ENCODE measurements around the gene NEU4.

The NEU4 gene

GRCh38 chr2:241862093-241862492, 53.1 kb downstream of the NEU4 start:
- no peak for DNase-seq

GRCh38 chr2:241862775-241863535, 54.0 kb downstream of the NEU4 start:
- DNase-seq: no peak

GRCh38 chr2:241863536-241863954, 54.6 kb downstream of the NEU4 start:
- DNase-seq: no peak

DNA sequence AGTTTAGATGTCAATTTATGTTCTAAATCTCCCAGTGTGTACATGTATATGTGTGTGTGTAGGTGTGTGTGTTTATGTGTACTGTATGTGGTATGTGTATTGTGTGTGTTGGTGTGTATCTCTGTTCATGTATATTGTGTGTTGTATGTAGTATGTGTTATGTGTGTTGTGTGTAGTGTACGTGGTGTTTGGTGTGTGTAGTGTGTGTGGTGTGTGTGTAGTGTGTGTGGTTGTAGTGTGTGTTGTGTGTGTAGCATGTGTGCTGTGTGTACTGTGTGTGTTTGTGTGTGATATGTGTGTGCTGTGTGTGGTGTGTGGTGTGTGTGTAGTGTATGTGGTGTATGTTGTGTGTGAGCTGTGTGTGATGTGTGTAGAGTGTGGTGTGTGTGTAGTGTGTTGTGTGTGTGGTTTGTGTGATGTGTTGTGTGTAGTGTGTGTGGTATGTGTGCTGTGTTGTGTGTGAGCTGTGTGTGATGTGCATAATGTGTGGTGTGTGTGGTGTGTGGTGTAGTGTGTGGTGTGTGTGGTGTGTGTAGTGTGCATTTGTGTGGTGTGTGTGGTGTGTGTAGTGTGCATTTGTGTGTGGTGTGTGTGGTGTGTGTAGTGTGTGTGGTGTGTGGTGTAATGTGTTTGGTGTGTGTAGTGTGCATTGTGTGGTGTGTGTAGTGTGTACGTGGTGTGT, 55.3 kb downstream of the NEU4 start:
- no peak for DNase-seq

DNA sequence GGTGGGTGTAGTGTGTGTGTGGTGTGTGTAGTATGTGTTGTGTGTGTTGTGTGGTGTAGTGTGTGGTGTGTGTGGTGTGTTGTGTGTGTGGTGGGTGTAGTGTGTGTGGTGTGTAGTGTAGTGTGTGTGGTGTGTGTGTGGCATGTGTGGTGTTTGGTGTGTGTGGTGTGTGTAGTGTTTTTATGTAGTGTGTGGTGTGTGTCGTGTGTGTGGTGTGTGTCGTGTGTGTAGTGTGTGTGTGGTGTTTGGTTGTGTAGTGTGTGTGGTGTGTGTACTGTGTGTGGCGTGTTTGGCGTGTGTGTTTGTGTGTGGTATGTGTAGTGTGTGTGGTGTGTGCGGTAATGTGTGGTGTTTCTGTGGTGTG, 55.8 kb downstream of the NEU4 start:
- no peak for DNase-seq

DNA sequence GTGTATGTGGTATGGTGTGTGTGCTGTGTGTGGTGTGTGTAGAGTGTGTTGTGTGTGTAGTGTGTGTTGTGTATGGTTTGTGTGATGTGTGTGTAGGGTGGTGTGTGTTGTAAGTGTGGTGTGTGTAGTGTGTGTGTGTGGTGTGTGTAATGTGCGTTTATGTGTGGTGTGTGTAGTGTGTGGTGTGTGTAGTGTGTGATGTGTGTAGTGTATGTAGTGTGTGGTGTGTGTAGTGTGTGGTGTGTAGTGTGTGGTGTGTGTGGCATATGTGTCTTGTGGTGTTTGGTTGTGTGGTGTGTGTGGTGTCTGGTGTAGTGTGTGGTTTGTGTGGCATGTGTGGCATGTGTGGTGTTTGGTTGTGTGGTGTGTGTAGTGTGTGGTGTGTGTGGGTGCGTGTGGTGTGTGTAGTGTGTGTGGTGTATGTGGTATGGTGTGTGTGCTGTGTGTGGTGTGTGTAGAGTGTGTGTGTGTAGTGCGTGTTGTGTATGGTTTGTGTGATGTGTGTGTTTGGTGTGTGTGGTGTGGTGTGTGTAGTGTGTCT, 56.5 kb downstream of the NEU4 start:
- DNase-seq: no peak

DNA sequence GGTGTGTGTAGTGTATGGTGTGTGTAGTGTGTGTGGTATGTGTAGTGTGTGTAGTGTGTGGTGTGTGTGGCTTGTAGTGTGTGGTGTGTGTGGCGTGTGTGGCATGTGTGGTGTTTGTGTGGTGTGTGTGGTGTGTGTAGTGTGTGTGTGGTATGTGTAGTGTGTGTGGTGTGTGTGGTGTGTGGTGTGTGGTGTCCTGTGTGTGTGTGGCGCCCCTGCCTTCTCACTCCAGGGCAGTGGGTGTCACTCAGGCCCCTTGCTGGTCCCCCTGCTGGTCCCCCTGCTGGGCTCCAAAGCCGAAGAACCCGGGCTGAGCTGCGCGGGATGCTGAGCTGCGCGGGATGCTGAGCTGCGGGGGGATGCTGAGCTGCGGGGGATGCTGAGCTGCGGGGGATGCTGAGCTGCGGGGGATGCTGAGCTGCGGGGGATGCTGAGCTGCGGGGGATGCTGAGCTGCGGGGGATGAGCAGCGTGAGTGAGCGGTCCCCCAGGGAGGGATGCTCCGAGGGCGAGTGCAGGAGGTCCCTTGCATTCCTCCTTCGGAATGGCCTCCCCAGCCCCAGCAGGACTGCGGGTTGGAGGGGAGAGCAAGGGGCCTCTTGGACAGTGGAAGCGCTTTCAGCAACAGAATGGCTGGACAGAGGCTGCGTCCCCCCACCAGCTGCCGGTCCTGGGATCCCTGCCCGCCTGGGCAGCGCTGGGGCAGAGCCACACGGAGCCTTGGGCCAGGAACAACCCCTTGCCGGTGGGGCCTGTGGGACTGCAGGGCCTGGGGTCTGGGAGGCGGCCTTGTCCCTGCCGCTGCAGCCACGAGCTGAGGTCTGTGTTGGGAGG, 57.2 kb downstream of the NEU4 start:
- peak in 2 of 56 donors; percentile 33 to 39 for DNase-seq
